Tongue (tissue), 2 donors: Measurements from ENCODE around the gene CENPVL3. TPM values are rescaled to one million over a fixed set of nuclear protein-coding genes. Genes with fewer than 3 reads are reported as not detected.
A peak's percentile ranks its signal among the peaks of the same experiment; 100 is the strongest.
"Not testable (repeated sequence)": the region's sequence is repeated elsewhere in the genome, so short reads cannot be mapped to it uniquely, and the experiment has no call there.

Experiments used
- DNase-seq: peaks from one replicate; pipeline ENCODE4 v3.0.0-alpha.2; 2015
- total RNA-seq: library from RNA; depleted of rRNA; stranded (reverse); fragments of >200 nt; gene quantifications from one replicate; pipeline ENCODE4 v1.2.3, GENCODE V29; 2014

CENPVL3 gene
- not detected for total RNA-seq

- peak; percentile 47 for DNase-seq
Measured at GRCh38 chrX:51618241-51619155, at the start of gene CENPVL3. Gene CENPVL3 (minus strand): TSS chrX:51618912. CDS start chrX:51618873, 39 bp downstream.

- DNase-seq, result no peak
Measured at GRCh38 chrX:51665981-51666380, 47.3 kb upstream of the CENPVL3 start.

- no peak for DNase-seq
Measured at GRCh38 chrX:51643377-51643776, 24.7 kb upstream of the CENPVL3 start.

GRCh38 chrX:51641421-51642021 is 22.8 kb upstream of the CENPVL3 start:
- peak; percentile 70 for DNase-seq

GRCh38 chrX:51636511-51636910 is 17.8 kb upstream of the CENPVL3 start:
- not testable (repeated sequence) for DNase-seq

- peak; percentile 64 for DNase-seq
Measured at GRCh38 chrX:51614353-51615012, 4.2 kb downstream of the CENPVL3 start.

GRCh38 chrX:51608766-51609165 is 9.9 kb downstream of the CENPVL3 start:
- no peak for DNase-seq

- peak; percentile 20 for DNase-seq
Measured at GRCh38 chrX:51608126-51608525, 10.6 kb downstream of the CENPVL3 start.

- DNase-seq, result no peak
Measured at GRCh38 chrX:51606446-51606845, 12.3 kb downstream of the CENPVL3 start.

GRCh38 chrX:51598899-51599298 is 19.8 kb downstream of the CENPVL3 start:
- DNase-seq, result no peak

GRCh38 chrX:51571874-51572273 is 46.8 kb downstream of the CENPVL3 start:
- DNase-seq, result no peak

- no peak for DNase-seq
Measured at GRCh38 chrX:51569561-51569960, 49.2 kb downstream of the CENPVL3 start.

- no peak for DNase-seq
Measured at GRCh38 chrX:51568586-51568985, 50.1 kb downstream of the CENPVL3 start.

Other genes with a start within 250 kb of the CENPVL3 start
- gene NUDT11, start 122.3 kb downstream of the CENPVL3 start, total RNA-seq, result 6.2 TPM
- not detected for gene CENPVL2, start 63.9 kb upstream of the CENPVL3 start, total RNA-seq
- not detected for gene CENPVL1, start 91.6 kb upstream of the CENPVL3 start, total RNA-seq
- gene GSPT2, start 124.5 kb upstream of the CENPVL3 start, total RNA-seq, result 7.5 TPM